ENCODE results near the gene STIMATE. TPM values are rescaled to one million over a fixed set of nuclear protein-coding genes. Genes with fewer than 3 reads are reported as not detected.

STIMATE gene
- total and polyA plus RNA-seq, 2 of the 4 experiments (the other 2 are of a cell fraction) = 10.6 to 17.8 TPM

DNA sequence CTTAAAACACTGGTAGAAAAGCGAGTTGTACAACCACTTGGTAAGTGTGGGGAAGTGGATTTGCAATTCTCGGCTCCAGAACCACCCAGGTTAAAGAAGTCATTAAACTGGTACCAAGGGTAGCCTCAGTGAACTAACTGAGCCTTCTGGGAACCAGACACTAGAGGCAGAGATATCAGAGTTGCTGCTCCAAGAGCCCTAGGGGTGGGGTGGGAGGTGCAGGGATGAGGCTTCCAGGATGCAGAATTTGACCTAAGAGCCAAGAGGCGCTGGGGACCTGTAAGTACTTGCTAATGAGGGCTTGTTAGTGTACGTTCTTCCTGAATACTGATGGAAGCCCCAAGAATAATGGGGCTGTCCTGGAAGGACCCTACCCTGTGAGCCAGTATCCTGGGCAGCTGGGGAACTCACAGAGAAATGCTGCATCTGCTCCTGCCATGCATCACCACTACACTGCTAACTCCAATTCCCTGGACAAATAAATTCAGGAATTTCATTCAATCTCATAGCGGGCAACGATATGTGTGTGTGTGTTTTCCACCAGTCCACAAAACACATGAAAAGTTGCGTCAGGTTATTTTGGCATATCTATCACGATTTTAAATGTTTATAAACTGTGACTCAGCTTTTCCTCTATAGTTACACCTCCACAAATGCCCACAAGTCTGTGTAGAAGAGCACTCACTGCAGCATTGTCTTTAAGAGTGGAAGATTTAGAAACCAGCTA, 23.8 kb downstream of the STIMATE start (continued):
- peak; percentile 86 for TF ChIP-seq CEBPB (IDR thresholded peaks at IDR 0.05; ENCODE audit: low read depth, low read length)

GRCh38 chr3:52872245-52872644, 25.1 kb downstream of the STIMATE start:
- Histone ChIP-seq H3K4me3 (ENCODE audit: insufficient read depth, low read depth, low read length) (no peak overlapping the region), H3K18ac (ENCODE audit: low read depth, low read length) (no peak overlapping the region), H4K5ac (ENCODE audit: low read depth, low read length) (no peak overlapping the region), H2BK20ac (ENCODE audit: low read depth, low read length) (peak overlapping the region; percentile 32; the same call in 1 of the 2 replicates), H3K56ac (ENCODE audit: extremely low read depth, insufficient read depth, low read length) (no peak overlapping the region), H2BK15ac (ENCODE audit: low read depth, low read length) (no peak overlapping the region), H3K9ac (ENCODE audit: low read depth, low read length) (no peak overlapping the region), H2AFZ (replicated peaks; ENCODE audit: low read length, poor library complexity) (no peak overlapping the region), H3K14ac (replicated peaks; ENCODE audit: low read depth, low read length) (no peak overlapping the region; the same call in 1 of the 2 replicates), H3K27me3 (ENCODE audit: control insufficient read depth, insufficient read depth, low read length) (no peaks in the 10 kb centered on the region), H3K9me3 (ENCODE audit: control insufficient read depth, insufficient read depth, low read length) (no peaks in the 10 kb centered on the region), H3K4ac (ENCODE audit: low read depth, low read length) (peak overlapping the region; percentile 49; the same call in 1 of the 2 replicates), H2AK5ac (ENCODE audit: low read depth, low read length) (no peak overlapping the region), H4K91ac (ENCODE audit: insufficient read depth, low read depth, low read length) (peak overlapping the region; percentile 45; the same call in 1 of the 2 replicates), H3K36me3 (ENCODE audit: control insufficient read depth, insufficient read depth, low read length) (no peaks in the 10 kb centered on the region), H4K8ac (ENCODE audit: low read depth in 2 of 2, low read length in 2 of 2) (no peak overlapping the region), H3K9me1 (ENCODE audit: insufficient read depth, low read length) (peaks cover 7% of the 10 kb centered on the region; the same call in 1 of the 2 replicates), H3K4me1 (ENCODE audit: control insufficient read depth, insufficient read depth, low read length) (peaks cover 9% of the 10 kb centered on the region), H2BK120ac (ENCODE audit: low read depth, low read length) (peak overlapping the region; percentile 61; the same call in 1 of the 2 replicates), H4K20me1 (ENCODE audit: insufficient read depth, low read length) (no peaks in the 10 kb centered on the region; the same call in 1 of the 2 replicates), H3K4me2 (ENCODE audit: low read depth, low read length) (no peak overlapping the region), H2BK5ac (ENCODE audit: low read depth, low read length, poor library complexity, severe bottlenecking) (no peak overlapping the region), H3K79me1 (ENCODE audit: low read depth in 1 of 2, low read length in 2 of 2) (peaks cover 16 to 45% of the 10 kb centered on the region in 2 experiments), H2AK9ac (replicated peaks; ENCODE audit: low read depth, low read length, poor library complexity) (no peak overlapping the region), H3K23ac (ENCODE audit: low read depth, low read length) (peak overlapping the region; percentile 65; the same call in 1 of the 2 replicates), H3K27ac (ENCODE audit: insufficient read depth, low read length) (no peak overlapping the region)
- no peak for TF ChIP-seq RAD21 (IDR thresholded peaks at IDR 0.05; ENCODE audit: low read length)
- TF ChIP-seq CEBPB (IDR thresholded peaks at IDR 0.05; ENCODE audit: low read depth, low read length) = peak; percentile 37; the same call in 1 of the 2 replicates
- in situ Hi-C loops (cut with MboI; ENCODE audit: low sequenced_read_pairs) = no loop called here
- ChIA-PET CTCF (interaction anchor here (0.6 kb wide), 1 partner anchor 127 kb away, joined by 3 read pairs; no protein-coding TSS in a partner anchor), POLR2A (ENCODE audit: unreplicated experiment) (no interaction called here)
- ATAC-seq (ENCODE audit: low read depth) (no peak), DNase-seq (peak; percentile 44)
- no TSS peak for BruUV-seq (replicated peaks)
- WGBS, 2 experiments (ENCODE audit: extremely low coverage in 2 of 2, insufficient read length in 1 of 2) = no CpG with 5 or more reads among the region's 3 CpGs
- intact Hi-C loops (cut with micrococcal nuclease) = no loop called here
- dilution Hi-C loops (cut with HindIII; ENCODE audit: low sequenced_read_pairs, unreplicated experiment) = no loop called here

All from IMR-90 (cell line).